Bone marrow (tissue), 2 donors: ENCODE data around the gene CA9.

Source experiments
- DNase-seq, 2 donors: peaks; one replicate each; lab custom pipeline; 2025; lab: John Stamatoyannopoulos, UW

CA9 gene

DNA sequence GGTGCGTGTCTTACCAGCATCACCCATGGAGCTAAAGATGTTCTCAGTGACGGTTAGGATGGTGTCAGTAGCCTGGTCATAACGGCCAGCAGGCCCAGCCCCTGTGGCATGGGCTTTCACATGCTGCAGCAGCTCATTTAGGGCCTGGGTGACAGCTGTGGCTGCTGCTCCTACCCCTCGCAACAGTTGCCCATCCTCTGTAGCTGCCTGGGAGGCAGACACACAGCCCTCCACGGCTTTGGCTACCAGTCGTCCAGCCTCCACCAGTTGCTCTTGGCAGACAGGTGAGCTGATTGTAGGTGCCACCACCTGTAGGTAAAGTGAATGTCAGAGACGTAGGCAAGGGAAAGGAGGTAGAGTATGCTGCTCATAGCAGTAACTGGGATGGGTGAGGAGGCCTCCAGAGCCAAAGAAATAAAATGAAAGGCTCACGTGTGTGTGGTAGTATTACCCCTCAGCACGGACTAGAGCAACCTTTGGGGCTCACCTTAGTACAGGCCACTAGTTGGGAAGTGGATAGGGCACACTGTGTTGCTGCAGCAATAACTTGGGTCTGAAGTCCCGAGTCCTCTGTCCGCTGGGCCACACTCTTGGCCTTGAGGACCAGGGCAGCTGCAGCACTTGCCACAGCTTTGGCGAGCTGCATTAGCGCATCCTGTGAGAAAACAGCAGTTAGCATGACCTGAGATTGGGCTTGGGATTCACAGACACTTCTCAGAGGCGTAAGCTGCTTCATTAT lies 43.6 kb downstream of the CA9 start:
- no peak for DNase-seq

DNA sequence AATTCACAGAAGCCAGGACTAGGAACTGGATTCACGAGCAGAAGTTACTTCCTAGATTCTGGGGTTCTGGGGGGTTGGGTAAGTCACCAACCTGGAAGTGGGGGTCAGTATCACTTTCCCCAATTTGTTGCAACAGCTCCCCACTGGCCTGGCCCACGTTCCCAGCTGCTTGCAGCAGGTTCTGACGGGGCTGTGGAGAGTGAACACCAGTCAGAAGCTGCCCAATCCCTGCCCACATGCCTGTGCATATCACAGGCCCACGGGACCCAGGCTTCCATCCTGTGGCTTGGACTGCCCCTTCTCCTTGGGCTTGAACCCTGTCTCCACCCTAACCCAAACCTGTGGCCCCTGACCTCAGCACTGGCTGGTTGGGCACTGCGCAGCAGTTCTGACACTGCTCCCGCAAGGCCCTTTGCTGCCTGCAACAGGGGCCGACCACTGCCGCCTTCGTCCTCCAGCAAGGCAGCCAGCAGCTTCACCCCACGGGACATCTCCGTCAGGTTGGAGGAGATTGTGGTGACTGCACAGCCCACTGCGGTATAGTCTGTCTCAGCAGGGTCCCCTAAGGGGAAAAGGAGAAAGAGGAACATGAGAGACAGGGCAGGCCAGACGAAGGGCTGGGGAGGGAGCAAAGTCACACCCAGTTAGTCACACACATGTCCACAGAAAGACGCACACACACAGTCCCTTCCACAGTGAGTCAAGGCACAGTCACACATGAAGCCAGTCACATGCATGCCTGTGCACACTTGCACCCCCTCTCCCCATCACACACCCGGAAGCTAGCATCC lies 45.2 kb downstream of the CA9 start:
- DNase-seq: no peak

DNA sequence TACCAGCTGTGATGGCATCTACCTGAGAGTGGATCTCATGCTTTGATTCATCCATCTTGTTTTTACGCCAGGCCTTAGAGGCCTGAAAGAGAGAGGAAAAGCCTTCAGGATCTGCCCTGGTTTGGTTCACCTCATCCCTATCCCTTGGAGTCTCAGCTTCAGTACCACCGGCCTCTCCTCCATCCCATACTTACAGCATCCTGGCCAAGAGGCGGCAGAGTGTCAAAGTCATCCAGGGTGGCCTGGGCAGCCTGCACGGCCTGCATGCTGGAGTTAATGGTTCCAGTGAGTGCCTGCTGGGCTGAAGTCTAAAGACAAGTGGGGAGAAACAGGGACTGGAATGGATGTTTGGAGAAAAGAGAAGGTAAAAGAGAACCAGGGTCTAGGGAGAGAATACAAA lies 45.8 kb downstream of the CA9 start:
- DNase-seq: no peak

GRCh38 chr9:35723426-35723825 lies 49.7 kb downstream of the CA9 start:
- no peak for DNase-seq

DNA sequence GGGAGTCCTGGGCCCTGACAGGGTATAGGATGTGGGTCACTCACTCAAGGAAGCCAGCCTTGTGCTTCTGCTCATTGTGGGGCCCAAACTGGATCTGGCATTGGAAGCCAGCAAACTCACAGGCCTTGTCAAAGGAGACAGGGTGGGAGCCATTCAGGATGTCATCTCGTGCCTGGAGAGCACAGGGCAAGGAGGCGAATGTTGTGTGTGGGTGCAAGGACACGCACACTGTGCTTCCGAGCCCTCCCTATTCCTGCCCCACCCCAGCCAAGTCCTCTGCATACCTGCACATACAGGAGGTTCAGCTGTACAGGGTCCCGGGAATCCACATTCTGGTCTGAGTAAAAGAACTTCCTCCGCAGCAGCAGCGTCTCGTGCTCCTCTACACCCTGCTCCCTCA lies 50.2 kb downstream of the CA9 start:
- DNase-seq: no peak

- DNase-seq: no peak
Observed at GRCh38 chr9:35725362-35725761, 51.6 kb downstream of the CA9 start.

GRCh38 chr9:35726931-35727330 lies 53.2 kb downstream of the CA9 start:
- peak in 1 of 2 donors; percentile 91 for DNase-seq

DNA sequence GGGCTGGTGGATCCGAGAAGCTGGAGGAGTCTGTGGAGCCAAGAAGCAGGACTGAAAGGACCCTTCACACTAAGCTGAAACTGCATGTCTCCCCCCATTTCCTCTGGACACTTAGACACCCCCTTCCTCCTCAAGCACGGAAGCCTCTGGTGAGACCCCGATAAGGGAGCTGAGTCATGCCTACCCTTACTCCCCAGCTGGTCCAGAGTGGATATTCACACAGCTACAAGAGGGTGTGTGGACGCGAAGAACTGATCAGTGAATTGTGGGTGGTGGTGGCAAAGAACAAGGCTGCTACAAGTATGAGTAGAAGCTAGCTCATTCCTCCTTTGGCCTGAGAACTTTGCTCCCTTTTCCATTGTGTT lies 53.9 kb downstream of the CA9 start:
- peak in 1 of 2 donors; percentile 55 for DNase-seq

- DNase-seq: peak; percentile 26 to 49
Observed at GRCh38 chr9:35728041-35728971, 54.6 kb downstream of the CA9 start.

DNA sequence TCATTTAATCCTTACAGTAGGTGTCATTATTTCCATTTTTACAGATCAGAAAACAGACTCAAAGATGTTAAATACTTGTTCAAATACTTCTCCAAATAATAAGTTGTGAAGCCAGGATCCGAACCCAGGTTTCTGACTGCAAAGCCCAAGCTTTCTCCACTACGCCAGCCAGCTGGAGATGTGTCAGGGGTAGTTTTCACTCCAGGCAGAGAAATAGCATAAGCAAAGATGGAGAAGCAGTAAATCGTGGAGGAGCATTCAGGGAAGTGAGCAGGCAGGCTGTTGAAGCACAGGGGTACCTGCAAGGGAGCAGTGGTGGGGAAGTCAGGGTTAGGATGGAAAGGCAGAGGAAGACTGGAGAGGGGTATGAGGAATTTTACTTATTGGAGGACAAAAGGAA lies 55.4 kb downstream of the CA9 start:
- no peak for DNase-seq

DNA sequence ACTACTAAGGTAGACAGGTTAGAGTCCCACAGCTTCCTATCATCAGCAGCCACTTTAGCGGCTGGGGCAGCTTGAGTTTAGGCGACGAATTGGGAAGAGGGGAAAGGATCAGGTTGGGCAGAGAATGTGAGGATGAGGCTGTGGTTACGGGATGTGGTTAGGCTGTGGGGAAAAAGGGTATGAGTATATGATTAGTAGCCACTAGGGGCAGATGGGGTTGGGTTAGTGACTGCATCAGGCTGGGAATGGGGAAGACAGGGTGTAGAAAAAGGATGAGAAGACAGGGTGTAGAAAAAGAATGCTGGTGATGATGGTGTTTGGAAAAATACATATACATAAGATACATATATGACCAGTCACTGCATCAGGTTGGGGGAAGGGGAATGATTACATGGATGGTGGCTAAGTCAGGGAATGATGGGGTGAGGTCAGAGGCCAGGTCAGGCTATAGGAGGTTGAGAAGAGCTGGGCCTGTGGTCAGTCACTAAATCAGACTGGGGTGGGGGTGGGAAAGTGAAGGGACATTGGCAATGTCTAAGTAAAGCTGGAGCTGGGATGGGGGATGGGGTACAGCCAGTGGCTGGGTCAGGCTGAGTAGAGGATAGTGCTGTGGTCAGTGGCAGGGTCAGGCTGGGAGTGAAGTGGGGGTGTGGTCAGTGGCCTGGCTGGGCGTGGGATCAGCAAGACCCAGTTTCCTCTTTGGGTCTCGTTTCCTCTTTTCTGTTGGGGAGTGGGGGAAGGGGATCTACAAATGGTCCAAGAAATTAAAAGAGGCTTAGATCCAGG lies 56.2 kb downstream of the CA9 start:
- DNase-seq: peak in 1 of 2 donors; percentile 9

- no peak for DNase-seq
Observed at GRCh38 chr9:35730486-35730854, 56.7 kb downstream of the CA9 start.
